HepG2 (cell line): ENCODE data around the gene HS2ST1. TPM values are rescaled to one million over a fixed set of nuclear protein-coding genes. Genes with fewer than 3 reads are reported as not detected.

Experiments used
- ATAC-seq: fragments of 200-7000 bp; cut with Tn5 transposase; 3 replicates; pipeline ENCODE4 v1.9.1; 2020; ENCODE audit warnings: mild to moderate bottlenecking, moderate library complexity
- BruUV-seq: library from RNA; stranded (reverse); fragments of 400-500 nt; replicated peaks from 2 replicates; lab custom pipeline; 2021; lab: Mats Ljungman, UMichigan
- CTCF ChIA-PET: fragments of 300-600 bp; formaldehyde crosslinking; extraction: SDS; loops from one replicate; lab custom pipeline; 2021; ENCODE audit warnings: low total read pairs, inconsistent platforms, low intra/inter-chr PET ratio; lab: Yijun Ruan, JAX
- POLR2A ChIA-PET: fragments of 350-600 bp; sonication (Branson Sonifier 250); formaldehyde crosslinking; loops from one replicate; lab custom pipeline; 2020; ENCODE audit warnings: antibody characterized with exemption, inconsistent platforms; lab: Yijun Ruan, JAX
- DNase-seq: peaks from one replicate; pipeline ENCODE4 v3.0.0-alpha.2; 2015; ENCODE audit warnings: low spot score
- FAIRE-seq: peaks from 3 replicates; lab custom pipeline; 2011; peaks lifted over from hg19 to GRCh38; lab: Jason Lieb, UNC
- H2AFZ ChIP-seq: one replicate; pipeline ENCODE4 v1.6.1; 2011; ENCODE audit warnings: low read length, inconsistent platforms
- H3K27ac ChIP-seq: fragments of 300-600 bp; 3 replicates; pipeline ENCODE4 v1.8.0; 2011; ENCODE audit warnings: mixed run types, mild to moderate bottlenecking, mixed read lengths, low read length, inconsistent platforms; ENCODE audit not compliant: insufficient read depth; ENCODE audit errors: extremely low read length
- H3K27me3 ChIP-seq, 2 experiments: fragments of 200-600 bp in 1 of 2; 2 replicates in 1 of 2; 3 replicates in 1 of 2; pipeline versions ENCODE4 v1.6.0 to v1.8.0; 2011; ENCODE audit warnings: low read length in 2 of 2, mild to moderate bottlenecking in 2 of 2, moderate library complexity in 2 of 2, inconsistent platforms in 1 of 2; ENCODE audit not compliant: insufficient read depth in 2 of 2, control insufficient read depth in 1 of 2
- H3K36me3 ChIP-seq, 2 experiments: fragments of 200-600 bp in 1 of 2; replicated peaks in 1 of 2; 2 replicates in 1 of 2; 3 replicates in 1 of 2; pipeline versions ENCODE4 v1.5.1 to v1.8.0; 2011; ENCODE audit warnings: low read length in 2 of 2, inconsistent platforms in 1 of 2; ENCODE audit not compliant: insufficient read depth in 2 of 2, control insufficient read depth in 1 of 2
- H3K4me1 ChIP-seq: 2 replicates; pipeline ENCODE4 v1.5.1; 2012; ENCODE audit warnings: low read length, inconsistent platforms; ENCODE audit not compliant: insufficient read depth
- H3K4me2 ChIP-seq: 2 replicates; pipeline ENCODE4 v1.6.0; 2011; ENCODE audit warnings: low read depth, low read length, inconsistent platforms
- H3K4me3 ChIP-seq, 3 experiments: fragments of 200-600 bp in 1 of 3; sonication (generic), shearing (Covaris generic) in 1 of 3; replicated peaks in 1 of 3; 2 replicates each; pipeline ENCODE4 v1.5.1; 2011 to 2016; ENCODE audit warnings: low read length in 3 of 3, inconsistent platforms in 2 of 3, low read depth in 2 of 3, mild to moderate bottlenecking in 2 of 3, control low read depth in 1 of 3, mixed read lengths in 1 of 3; ENCODE audit not compliant: insufficient read depth in 1 of 3
- H3K79me2 ChIP-seq: one replicate; pipeline ENCODE4 v1.6.1; 2011; ENCODE audit warnings: low read length, inconsistent platforms; ENCODE audit not compliant: insufficient read depth
- H3K9ac ChIP-seq: 2 replicates; pipeline ENCODE4 v1.6.0; 2011; ENCODE audit warnings: mild to moderate bottlenecking, low read depth, low read length, inconsistent platforms; ENCODE audit not compliant: insufficient read depth
- H3K9me3 ChIP-seq: 2 replicates; pipeline ENCODE4 v1.5.1; 2012; ENCODE audit warnings: mild to moderate bottlenecking, low read length
- H4K20me1 ChIP-seq: 2 replicates; pipeline ENCODE4 v1.6.0; 2011; ENCODE audit warnings: inconsistent platforms, mild to moderate bottlenecking, low read length, moderate library complexity; ENCODE audit not compliant: insufficient read depth
- ARID2 ChIP-seq: sonication (generic); formaldehyde crosslinking; IDR thresholded peaks from 2 replicates; pipeline ENCODE4 v1.8.1; 2022; ENCODE audit warnings: mild to moderate bottlenecking, missing genetic modification reagents, borderline replicate concordance
- BORCS8-MEF2B ChIP-seq: sonication (generic); formaldehyde crosslinking; IDR thresholded peaks from 2 replicates; pipeline ENCODE4 v1.8.0; 2022; ENCODE audit warnings: mild to moderate bottlenecking, missing genetic modification reagents
- CBX5 ChIP-seq: sonication (generic); formaldehyde crosslinking; IDR thresholded peaks from 2 replicates; pipeline ENCODE4 v1.4.0; 2020; ENCODE audit warnings: missing genetic modification reagents, borderline replicate concordance
- CREB3 ChIP-seq: sonication (generic); formaldehyde crosslinking; IDR thresholded peaks from 2 replicates; pipeline ENCODE4 v1.5.0; 2020; ENCODE audit warnings: missing genetic modification reagents
- DRAP1 ChIP-seq: IDR thresholded peaks from 2 replicates; pipeline ENCODE4 v1.6.1; 2016; ENCODE audit warnings: missing genetic modification reagents, missing compliant biosample characterization
- ELK4 ChIP-seq: sonication (generic); formaldehyde crosslinking; IDR thresholded peaks from 2 replicates; pipeline ENCODE4 v1.9.0; 2021; ENCODE audit warnings: missing genetic modification reagents, borderline replicate concordance
- GATAD2A ChIP-seq: IDR thresholded peaks from 2 replicates; pipeline ENCODE4 v1.6.1; 2016
- HES4 ChIP-seq: sonication (generic); formaldehyde crosslinking; IDR thresholded peaks from 2 replicates; pipeline ENCODE4 v1.9.0; 2021; ENCODE audit warnings: mild to moderate bottlenecking, missing genetic modification reagents, borderline replicate concordance
- HNRNPL ChIP-seq: fragments of 200-400 bp; formaldehyde crosslinking; IDR thresholded peaks from 2 replicates; pipeline ENCODE4 v1.6.1; 2017; ENCODE audit warnings: mild to moderate bottlenecking, low read depth, low read length
- HOXA5 ChIP-seq: sonication (generic); formaldehyde crosslinking; IDR thresholded peaks from 2 replicates; pipeline ENCODE4 v1.4.0; 2020; ENCODE audit warnings: missing genetic modification reagents
- MTA1 ChIP-seq: sonication (generic); formaldehyde crosslinking; IDR thresholded peaks from 2 replicates; pipeline ENCODE4 v1.4.0; 2020; ENCODE audit warnings: missing genetic modification reagents, mild to moderate bottlenecking, borderline replicate concordance
- ONECUT2 ChIP-seq: sonication (generic); formaldehyde crosslinking; IDR thresholded peaks from 2 replicates; pipeline ENCODE4 v1.4.0; 2020; ENCODE audit warnings: missing genetic modification reagents
- PRMT3 ChIP-seq: sonication (generic); formaldehyde crosslinking; IDR thresholded peaks from 2 replicates; pipeline ENCODE4 v1.8.1; 2022; ENCODE audit warnings: low read depth, mild to moderate bottlenecking, moderate library complexity, missing genetic modification reagents, borderline replicate concordance
- TGIF2 ChIP-seq: IDR thresholded peaks from 2 replicates; pipeline ENCODE4 v1.6.1; 2016; ENCODE audit warnings: control low read depth, missing compliant biosample characterization
- UBTF ChIP-seq: sonication (generic); formaldehyde crosslinking; IDR thresholded peaks from 2 replicates; pipeline ENCODE4 v1.4.0; 2020; ENCODE audit warnings: mild to moderate bottlenecking, missing genetic modification reagents
- ZFP41 ChIP-seq: sonication (generic); formaldehyde crosslinking; IDR thresholded peaks from 2 replicates; pipeline ENCODE4 v1.4.0; 2020; ENCODE audit warnings: mild to moderate bottlenecking, missing genetic modification reagents, borderline replicate concordance
- ZNF558 ChIP-seq: sonication (generic); formaldehyde crosslinking; IDR thresholded peaks from 2 replicates; pipeline ENCODE4 v1.9.0; 2022; ENCODE audit warnings: mild to moderate bottlenecking, missing genetic modification reagents, borderline replicate concordance
- ZNF672 ChIP-seq: sonication (generic); formaldehyde crosslinking; IDR thresholded peaks from 2 replicates; pipeline ENCODE4 v1.8.1; 2022; ENCODE audit warnings: missing genetic modification reagents
- ZSCAN25 ChIP-seq: sonication (generic); formaldehyde crosslinking; IDR thresholded peaks from 2 replicates; pipeline ENCODE4 v1.8.0; 2022; ENCODE audit warnings: mild to moderate bottlenecking, missing genetic modification reagents
- WGBS: methylation state at CpG from one replicate; pipeline ENCODE4 v1.1.6; 2017; ENCODE audit warnings: low lambda C conversion rate; 5-methylcytosine and 5-hydroxymethylcytosine counted together
- in situ Hi-C: cut with HindIII; loops from 2 replicates; pipeline ENCODE4 v1.10.0; 2017; ENCODE audit warnings: low pct_unique_long_range_greater_than_20kb; ENCODE audit not compliant: extremely low pct_ligation_motif_present
- intact Hi-C: fragments of 100-400 bp; cut with micrococcal nuclease; formaldehyde crosslinking; loops from one replicate; pipeline ENCODE4 v1.10.0; 2022; ENCODE audit not compliant: unreplicated experiment
- polyA plus RNA-seq, 8 experiments: library from polyadenylated mRNA; depleted of rRNA in 3 of 8; stranded (reverse) in 7 of 8; unstranded in 1 of 8; fragments of >200 nt; fragmentation: Illumina TruSeq in 4 of 8; extraction: Trizol in 4 of 8; gene quantifications; 2 replicates each; pipeline versions ENCODE4 v1.2.1 to v1.2.3, GENCODE V29; 2011 to 2016; ENCODE audit warnings: low read depth in 4 of 8, missing spikeins in 1 of 8, mixed read lengths in 1 of 8; ENCODE audit not compliant: insufficient read depth in 1 of 8
- total RNA-seq, 5 experiments: library from RNA; depleted of rRNA; stranded (reverse); fragments of >200 nt; fragmentation: Illumina TruSeq; extraction: Trizol; gene quantifications; 2 replicates each; pipeline ENCODE4 v1.2.3, GENCODE V29; 2016; ENCODE audit warnings: low read depth in 1 of 5

The HS2ST1 gene
- total and polyA plus RNA-seq, 2 of the 13 experiments (the other 11 are each of a cell fraction or from before 2014, with no cell fraction given), result 22.1 to 58.7 TPM

GRCh38 chr1:87131809-87132283 lies 217.4 kb downstream of the HS2ST1 start (continued):
- TF ChIP-seq UBTF (CRISPR knock-in tag) (0 out of 2 replicates have a peak, but pooled peaks have one; percentile 58), BORCS8-MEF2B (CRISPR knock-in tag) (0 out of 2 replicates have a peak, but pooled peaks have one; percentile 49), GATAD2A (CRISPR knock-in tag) (peak; percentile 58), MTA1 (CRISPR knock-in tag) (peak; percentile 41; the same call in 1 of the 2 replicates)

GRCh38 chr1:87132284-87132870 lies 217.9 kb downstream of the HS2ST1 start:
- FAIRE-seq (no peak), DNase-seq (no peak), ATAC-seq (peak; percentile 43)
- H3K27me3 ChIP-seq, result peaks cover 3 to 33% of the 10 kb centered on the region in 2 experiments; a peak in 3 of 5 replicates
- BruUV-seq, result no TSS peak
- no peak overlapping the region for H3K27ac ChIP-seq
- H4K20me1 ChIP-seq, result no peaks in the 10 kb centered on the region
- WGBS, result 88% methylated on average over 32 of the region's 47 CpGs
- POLR2A ChIA-PET, result no interaction called here
- CTCF ChIA-PET, result interaction anchor here (0.9 kb wide), 1 partner anchor 930 kb away, joined by 3 read pairs; no protein-coding TSS in a partner anchor
- H2AFZ ChIP-seq, result no peak overlapping the region
- H3K4me3 ChIP-seq, result peak overlapping the region; percentile 41 to 70 (median 42); a peak in 4 of 6 replicates
- peak overlapping the region; percentile 85 for H3K4me2 ChIP-seq
- no peaks in the 10 kb centered on the region for H3K79me2 ChIP-seq
- intact Hi-C loops, result loop anchor here (5.0 kb wide), 2 partner anchors 820 to 1465 kb away; no protein-coding TSS in a partner anchor
- in situ Hi-C loops, result no loop called here
- H3K9me3 ChIP-seq, result no peaks in the 10 kb centered on the region
- H3K4me1 ChIP-seq, result no peaks in the 10 kb centered on the region
- no peak overlapping the region for H3K9ac ChIP-seq
- H3K36me3 ChIP-seq, result no peaks in the 10 kb centered on the region
- no peak for TF ChIP-seq DRAP1 (CRISPR knock-in tag)
- TF ChIP-seq ELK4 (CRISPR knock-in tag), result no peak
- no peak for TF ChIP-seq PRMT3
- no peak for TF ChIP-seq ZSCAN25 (CRISPR knock-in tag)
- TF ChIP-seq CBX5 (CRISPR knock-in tag), result no peak
- TF ChIP-seq ZNF672, result no peak
- no peak for TF ChIP-seq HNRNPL
- TF ChIP-seq ZNF558 (CRISPR knock-in tag), result no peak
- no peak for TF ChIP-seq ZFP41 (CRISPR knock-in tag)
- no peak for TF ChIP-seq TGIF2
- TF ChIP-seq ARID2 (CRISPR knock-in tag), result no peak
- no peak for TF ChIP-seq ONECUT2 (CRISPR knock-in tag)
- TF ChIP-seq HES4, result no peak
- TF ChIP-seq CREB3, result no peak
- no peak for TF ChIP-seq HOXA5 (CRISPR knock-in tag)
